ENCODE measurements around the gene KIAA0753. TPM values are rescaled to one million over a fixed set of nuclear protein-coding genes. Genes with fewer than 3 reads are reported as not detected.

The KIAA0753 gene
- total RNA-seq, 2 experiments from 2014 or later = 20.8 to 29.8 TPM

DNA sequence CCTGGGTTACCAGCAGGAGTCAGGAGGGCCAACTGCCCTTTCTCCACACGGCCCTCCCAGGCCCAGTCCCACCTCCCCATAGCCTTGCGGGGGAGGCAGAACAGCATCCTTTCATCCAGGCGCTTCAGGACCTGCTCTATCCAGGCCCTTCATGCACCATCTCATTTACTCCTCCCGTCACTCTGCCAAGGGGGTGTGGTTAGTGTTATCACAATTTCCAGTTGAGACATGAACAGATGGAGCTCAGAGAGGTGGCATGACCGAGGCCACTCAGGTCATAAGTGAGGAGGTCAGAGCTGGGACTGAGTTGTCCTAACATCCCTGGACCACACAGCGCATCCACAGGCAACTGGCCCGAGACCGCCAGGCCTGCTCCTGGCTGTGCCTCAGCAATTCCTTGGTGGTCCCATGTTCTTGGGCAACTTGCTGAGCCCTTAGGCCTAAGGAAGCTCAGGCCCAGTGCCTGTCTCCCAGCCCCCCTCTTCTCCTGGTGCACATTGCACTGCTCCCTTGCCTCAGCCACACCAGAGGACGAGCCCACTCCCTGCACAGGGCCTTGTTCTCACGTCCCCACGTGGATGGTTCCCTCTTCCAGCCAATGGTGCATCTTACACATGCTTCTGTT is 34.8 kb upstream of the KIAA0753 start:
- intact Hi-C loops (cut with micrococcal nuclease; ENCODE audit: unreplicated experiment) = no loop called here
- Histone ChIP-seq H2AFZ (ENCODE audit: low read length) (no peak overlapping the region), H3K4me2 (ENCODE audit: low read length) (no peak overlapping the region), H3K4me3 (ENCODE audit: low read depth, low read length, poor library complexity, severe bottlenecking) (no peak overlapping the region), H3K4me1 (ENCODE audit: insufficient read depth, low read length, poor library complexity, severe bottlenecking) (no peaks in the 10 kb centered on the region), H3K9me3 (ENCODE audit: low read length) (no peaks in the 10 kb centered on the region), H3K36me3 (ENCODE audit: insufficient read depth, low read length) (no peaks in the 10 kb centered on the region), H3K27ac (ENCODE audit: low read depth, low read length, poor library complexity, severe bottlenecking) (no peak overlapping the region), H3K79me2 (ENCODE audit: insufficient read depth, low read depth, low read length) (no peaks in the 10 kb centered on the region), H3K9me2 (ENCODE audit: insufficient read depth, low read length) (no peaks in the 10 kb centered on the region), H4K20me1 (ENCODE audit: insufficient read depth, low read length) (0 out of 2 replicates have a peak, but pooled peaks cover 4% of the 10 kb centered on the region)
- TF ChIP-seq, protein P1, sequence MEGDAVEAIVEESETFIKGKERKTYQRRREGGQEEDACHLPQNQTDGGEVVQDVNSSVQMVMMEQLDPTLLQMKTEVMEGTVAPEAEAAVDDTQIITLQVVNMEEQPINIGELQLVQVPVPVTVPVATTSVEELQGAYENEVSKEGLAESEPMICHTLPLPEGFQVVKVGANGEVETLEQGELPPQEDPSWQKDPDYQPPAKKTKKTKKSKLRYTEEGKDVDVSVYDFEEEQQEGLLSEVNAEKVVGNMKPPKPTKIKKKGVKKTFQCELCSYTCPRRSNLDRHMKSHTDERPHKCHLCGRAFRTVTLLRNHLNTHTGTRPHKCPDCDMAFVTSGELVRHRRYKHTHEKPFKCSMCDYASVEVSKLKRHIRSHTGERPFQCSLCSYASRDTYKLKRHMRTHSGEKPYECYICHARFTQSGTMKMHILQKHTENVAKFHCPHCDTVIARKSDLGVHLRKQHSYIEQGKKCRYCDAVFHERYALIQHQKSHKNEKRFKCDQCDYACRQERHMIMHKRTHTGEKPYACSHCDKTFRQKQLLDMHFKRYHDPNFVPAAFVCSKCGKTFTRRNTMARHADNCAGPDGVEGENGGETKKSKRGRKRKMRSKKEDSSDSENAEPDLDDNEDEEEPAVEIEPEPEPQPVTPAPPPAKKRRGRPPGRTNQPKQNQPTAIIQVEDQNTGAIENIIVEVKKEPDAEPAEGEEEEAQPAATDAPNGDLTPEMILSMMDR (conservative IDR thresholded peaks at IDR 0.05; ENCODE audit: low read length) = no peak
- TF ChIP-seq EZH2phosphoT487 (IDR thresholded peaks at IDR 0.05; ENCODE audit: borderline replicate concordance, low read depth, low read length) = no peak
- POLR2A ChIA-PET = no interaction called here
- DNase-seq (ENCODE audit: low spot score) = no peak
- CTCF ChIA-PET (ENCODE audit: unreplicated experiment) = no interaction called here
- no TSS peak for BruUV-seq (replicated peaks)

DNA sequence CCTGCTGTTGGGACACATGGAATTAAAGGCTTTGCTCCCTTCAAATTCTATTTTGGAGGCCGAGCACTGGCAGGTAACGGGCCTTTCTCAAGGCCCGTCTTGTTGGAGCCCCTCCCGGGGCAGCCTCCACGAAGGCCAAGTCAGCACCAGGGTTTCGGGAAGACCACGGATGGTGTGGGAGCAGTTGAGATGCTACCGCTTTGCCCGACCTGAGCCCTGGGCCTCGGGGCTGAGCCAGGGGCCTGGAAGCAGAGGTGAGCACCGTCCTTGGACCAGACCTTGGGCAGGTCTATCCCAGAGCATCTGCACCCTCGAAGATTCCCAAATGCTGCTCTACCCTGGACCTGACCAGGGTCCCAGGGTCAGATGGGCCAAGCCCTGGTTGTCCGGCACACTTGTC is 34.1 kb upstream of the KIAA0753 start:
- intact Hi-C loops (cut with micrococcal nuclease; ENCODE audit: unreplicated experiment) = no loop called here
- Histone ChIP-seq H3K4me2 (ENCODE audit: low read length) (no peak overlapping the region), H3K9me3 (ENCODE audit: low read length) (no peaks in the 10 kb centered on the region), H3K79me2 (ENCODE audit: insufficient read depth, low read depth, low read length) (no peaks in the 10 kb centered on the region), H3K36me3 (ENCODE audit: insufficient read depth, low read length) (no peaks in the 10 kb centered on the region), H3K4me1 (ENCODE audit: insufficient read depth, low read length, poor library complexity, severe bottlenecking) (no peaks in the 10 kb centered on the region), H2AFZ (ENCODE audit: low read length) (no peak overlapping the region), H3K9me2 (ENCODE audit: insufficient read depth, low read length) (no peaks in the 10 kb centered on the region), H4K20me1 (ENCODE audit: insufficient read depth, low read length) (0 out of 2 replicates have a peak, but pooled peaks cover 4% of the 10 kb centered on the region), H3K4me3 (ENCODE audit: low read depth, low read length, poor library complexity, severe bottlenecking) (no peak overlapping the region), H3K27ac (ENCODE audit: low read depth, low read length, poor library complexity, severe bottlenecking) (no peak overlapping the region)
- CTCF ChIA-PET (ENCODE audit: unreplicated experiment) = no interaction called here
- DNase-seq (ENCODE audit: low spot score) = no peak
- POLR2A ChIA-PET = no interaction called here
- no TSS peak for BruUV-seq (replicated peaks)
- TF ChIP-seq, protein P1 (conservative IDR thresholded peaks at IDR 0.05; ENCODE audit: low read length) = no peak
- TF ChIP-seq EZH2phosphoT487 (IDR thresholded peaks at IDR 0.05; ENCODE audit: borderline replicate concordance, low read depth, low read length) = no peak

DNA sequence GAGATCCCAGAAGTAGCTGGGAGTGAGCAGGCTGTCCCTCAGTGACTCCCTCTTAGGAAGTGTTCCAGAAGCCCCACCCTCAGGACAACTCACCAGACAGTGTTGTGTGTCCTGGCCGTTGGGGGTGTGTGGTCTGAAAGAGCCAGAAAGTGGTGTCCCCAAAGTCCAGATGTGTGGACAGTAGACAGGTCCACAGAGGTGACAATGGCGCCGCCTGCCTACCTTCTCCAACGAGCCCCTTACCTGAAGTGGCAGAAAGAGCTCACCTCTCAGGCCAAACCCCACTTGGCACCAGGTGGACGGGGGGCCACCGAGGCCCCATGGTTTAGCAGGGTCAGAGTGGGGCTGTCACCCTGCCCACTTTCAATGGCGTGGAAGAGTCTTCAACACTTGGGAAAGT is 30.9 kb upstream of the KIAA0753 start:
- no peak overlapping the region for H2AFZ ChIP-seq (ENCODE audit: low read length)
- no peaks in the 10 kb centered on the region for H3K9me2 ChIP-seq (ENCODE audit: insufficient read depth, low read length)
- BruUV-seq (replicated peaks) = no TSS peak
- H3K9me3 ChIP-seq (ENCODE audit: low read length) = no peaks in the 10 kb centered on the region
- no peaks in the 10 kb centered on the region for H3K4me1 ChIP-seq (ENCODE audit: insufficient read depth, low read length, poor library complexity, severe bottlenecking)
- no peaks in the 10 kb centered on the region for H4K20me1 ChIP-seq (ENCODE audit: insufficient read depth, low read length)
- no peak overlapping the region for H3K4me3 ChIP-seq (ENCODE audit: low read depth, low read length, poor library complexity, severe bottlenecking)
- no peaks in the 10 kb centered on the region for H3K79me2 ChIP-seq (ENCODE audit: insufficient read depth, low read depth, low read length)
- no peak for DNase-seq (ENCODE audit: low spot score)
- ChIA-PET POLR2A (no interaction called here), CTCF (ENCODE audit: unreplicated experiment) (no interaction called here)
- intact Hi-C loops (cut with micrococcal nuclease; ENCODE audit: unreplicated experiment) = no loop called here
- TF ChIP-seq EZH2phosphoT487 (IDR thresholded peaks at IDR 0.05; ENCODE audit: borderline replicate concordance, low read depth, low read length) = no peak
- TF ChIP-seq, protein P1 (conservative IDR thresholded peaks at IDR 0.05; ENCODE audit: low read length) = no peak
- peaks cover 6% of the 10 kb centered on the region; the same call in 1 of the 2 replicates for H3K36me3 ChIP-seq (ENCODE audit: insufficient read depth, low read length)
- no peak overlapping the region for H3K27ac ChIP-seq (ENCODE audit: low read depth, low read length, poor library complexity, severe bottlenecking)
- H3K4me2 ChIP-seq (ENCODE audit: low read length) = no peak overlapping the region

Data from OCI-LY7 (cell line).